GM18870 (cell line): ENCODE measurements around the gene CIAO3.

ENCODE experiments used
- ATAC-seq: cut with Tn5 transposase; IDR thresholded peaks from one replicate; pipeline ENCODE4 v1.9.1; 2021; ENCODE audit warnings: moderate library complexity; ENCODE audit not compliant: unreplicated experiment

CIAO3 gene

GRCh38 chr16:736936-737481 is 3.8 kb downstream of the CIAO3 start:
- no peak for ATAC-seq

GRCh38 chr16:735982-736453 is 4.8 kb downstream of the CIAO3 start:
- ATAC-seq, result no peak

- no peak for ATAC-seq
Observed at GRCh38 chr16:734981-735881, 5.6 kb downstream of the CIAO3 start.

GRCh38 chr16:734208-734980 is 6.4 kb downstream of the CIAO3 start:
- ATAC-seq, result no peak

- no peak for ATAC-seq
Observed at GRCh38 chr16:733382-734207, 7.2 kb downstream of the CIAO3 start.

GRCh38 chr16:732936-733335 is 7.9 kb downstream of the CIAO3 start:
- ATAC-seq, result no peak

GRCh38 chr16:732332-732731 is 8.5 kb downstream of the CIAO3 start:
- no peak for ATAC-seq

GRCh38 chr16:730666-731509 is 9.9 kb downstream of the CIAO3 start:
- no peak for ATAC-seq

GRCh38 chr16:729768-730665 is 10.8 kb downstream of the CIAO3 start:
- no peak for ATAC-seq

- ATAC-seq, result no peak
Observed at GRCh38 chr16:728890-729744, 11.7 kb downstream of the CIAO3 start.

GRCh38 chr16:728131-728889 is 12.5 kb downstream of the CIAO3 start:
- ATAC-seq, result no peak

GRCh38 chr16:727291-727977 is 13.4 kb downstream of the CIAO3 start:
- no peak for ATAC-seq

GRCh38 chr16:726438-727290 is 14.1 kb downstream of the CIAO3 start, which contains the start of the genes CCDC78 and HAGHL:
Gene CCDC78, minus strand, starts transcription at chr16:726443. Its CDS starts 76 bp downstream, at chr16:726367.
Gene HAGHL, plus strand, starts transcription at chr16:727106. Its CDS starts 404 bp downstream, at chr16:727510.
- no peak for ATAC-seq

GRCh38 chr16:726188-726437 is 14.7 kb downstream of the CIAO3 start:
- no peak for ATAC-seq

- no peak for ATAC-seq
Observed at GRCh38 chr16:725463-726187, 15.2 kb downstream of the CIAO3 start.
